HG03342 (cell line): ENCODE data around the gene CD2AP.
"Not testable (repeated sequence)": the region's sequence is repeated elsewhere in the genome, so short reads cannot be mapped to it uniquely, and the experiment has no call there.

Source experiments
- ATAC-seq: cut with Tn5 transposase; IDR thresholded peaks from one replicate; pipeline ENCODE4 v1.9.1; 2021; ENCODE audit warnings: mild to moderate bottlenecking, moderate library complexity; ENCODE audit not compliant: unreplicated experiment

Gene CD2AP

GRCh38 chr6:47457370-47457769 is 20.2 kb upstream of the CD2AP start:
- no peak for ATAC-seq

- no peak for ATAC-seq
These were observed 13.5 kb upstream of the CD2AP start for GRCh38 chr6:47464052-47464451.

- ATAC-seq: no peak
These were observed 12.5 kb upstream of the CD2AP start for GRCh38 chr6:47465117-47465516.

DNA sequence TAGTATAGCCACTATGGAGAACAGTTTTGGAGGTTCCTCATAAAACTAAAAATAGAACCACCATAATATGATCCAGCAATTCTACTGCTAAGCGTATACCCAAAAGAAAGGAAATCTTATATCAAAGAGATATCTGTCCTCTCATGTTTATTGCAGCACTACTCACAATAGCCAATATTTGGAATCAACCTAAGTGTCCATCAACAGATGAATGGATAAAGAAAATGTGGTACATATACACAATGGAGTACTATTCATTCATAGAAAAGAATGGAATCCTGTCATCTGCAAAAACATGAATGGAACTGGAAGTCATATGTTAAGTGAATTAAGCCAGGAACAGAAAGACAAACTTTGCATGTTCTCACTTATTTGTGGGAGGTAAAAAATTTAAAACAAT is 5.7 kb upstream of the CD2AP start:
- no peak for ATAC-seq

GRCh38 chr6:47473791-47474346 is 3.7 kb upstream of the CD2AP start:
- no peak for ATAC-seq

- no peak for ATAC-seq
These were observed 2.2 kb upstream of the CD2AP start for GRCh38 chr6:47475319-47475816.

GRCh38 chr6:47476781-47477496 is 650 bp upstream of the CD2AP start:
- no peak for ATAC-seq

DNA sequence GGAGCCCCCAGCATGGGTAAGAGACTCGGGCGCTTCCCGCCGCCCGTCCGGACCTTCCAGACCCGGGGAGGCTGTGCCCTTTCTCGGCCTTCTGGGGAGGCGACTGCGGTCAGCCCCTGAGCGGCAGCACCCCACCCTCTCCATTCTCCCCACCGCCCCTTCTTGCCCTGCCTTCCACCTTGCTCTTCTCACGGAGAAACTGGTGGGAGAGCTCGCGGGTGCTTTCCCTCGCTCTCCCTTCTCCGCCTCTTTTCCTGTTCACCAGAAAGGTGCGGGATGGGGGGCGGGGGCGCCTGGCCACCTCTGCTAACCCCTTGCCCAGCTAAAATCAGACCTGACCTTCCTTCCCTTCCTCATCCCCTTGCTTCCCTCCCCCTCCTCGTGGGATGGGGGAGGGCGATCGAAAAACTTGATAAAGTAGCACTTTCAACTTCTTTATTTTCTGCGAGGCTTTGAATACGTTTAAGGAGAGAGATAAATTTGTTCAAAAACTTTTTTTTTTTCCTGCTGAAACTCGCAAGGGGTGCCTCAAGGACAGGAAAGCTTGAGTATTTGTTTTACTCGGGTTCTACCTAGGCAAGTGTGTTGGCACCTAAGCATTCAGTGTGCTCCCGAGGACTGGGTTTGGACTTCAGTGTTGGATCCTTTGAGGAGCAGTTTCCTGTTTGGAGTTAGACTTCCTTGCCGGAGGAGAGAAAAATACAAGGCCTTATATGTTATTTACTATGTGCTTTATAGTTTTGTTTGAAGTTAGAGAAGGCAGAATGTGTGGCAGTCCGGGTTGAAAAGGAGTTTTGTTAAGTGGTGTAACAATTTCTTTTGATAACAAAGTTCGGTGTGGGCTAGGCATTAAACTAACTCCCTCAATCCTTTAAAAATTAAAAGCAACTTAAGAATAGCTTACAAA is 897 bp downstream of the CD2AP start:
- ATAC-seq: no peak

GRCh38 chr6:47479140-47479508 is 1.5 kb downstream of the CD2AP start:
- ATAC-seq: no peak

DNA sequence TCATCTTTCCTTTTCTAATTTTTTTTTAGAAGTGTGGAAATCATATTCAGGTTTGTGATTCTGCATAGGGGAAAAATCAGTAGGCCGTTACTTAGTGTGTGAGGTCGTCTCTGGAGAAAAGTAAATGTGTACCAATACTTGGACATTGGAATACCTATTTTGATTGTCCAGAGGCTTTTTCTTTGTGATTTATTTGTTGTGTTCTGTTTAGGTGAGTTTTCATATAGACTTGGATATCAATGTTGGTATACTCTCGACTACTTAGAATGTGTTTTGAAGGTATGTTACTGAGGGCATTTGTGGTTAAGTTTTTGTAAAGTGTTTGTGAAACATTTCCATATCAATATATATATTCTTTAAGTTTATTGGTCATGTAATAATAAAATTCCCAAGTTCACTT is 2.3 kb downstream of the CD2AP start:
- no peak for ATAC-seq

GRCh38 chr6:47481213-47481612 is 3.6 kb downstream of the CD2AP start:
- not testable (repeated sequence) for ATAC-seq

DNA sequence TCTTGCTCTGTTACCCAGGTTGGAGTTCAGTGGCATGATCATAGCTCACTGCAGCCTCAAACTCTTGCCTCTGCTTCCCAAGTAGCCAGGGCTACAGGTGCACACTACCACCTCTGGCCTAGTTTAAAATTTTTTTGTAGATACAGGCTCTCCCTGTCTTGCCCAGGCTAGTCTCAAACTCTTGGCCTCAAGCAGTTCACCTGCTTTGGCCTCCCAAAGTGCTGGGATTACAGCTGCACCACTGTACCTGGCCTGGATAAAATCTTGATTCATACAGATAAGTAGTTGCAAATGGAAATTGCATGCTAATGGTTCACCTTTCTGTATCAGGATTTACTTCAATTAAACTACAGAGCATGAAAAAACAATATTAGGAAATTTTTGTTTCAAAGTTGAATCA is 4.2 kb downstream of the CD2AP start:
- ATAC-seq: no peak

GRCh38 chr6:47483516-47483852 is 5.9 kb downstream of the CD2AP start:
- no peak for ATAC-seq

DNA sequence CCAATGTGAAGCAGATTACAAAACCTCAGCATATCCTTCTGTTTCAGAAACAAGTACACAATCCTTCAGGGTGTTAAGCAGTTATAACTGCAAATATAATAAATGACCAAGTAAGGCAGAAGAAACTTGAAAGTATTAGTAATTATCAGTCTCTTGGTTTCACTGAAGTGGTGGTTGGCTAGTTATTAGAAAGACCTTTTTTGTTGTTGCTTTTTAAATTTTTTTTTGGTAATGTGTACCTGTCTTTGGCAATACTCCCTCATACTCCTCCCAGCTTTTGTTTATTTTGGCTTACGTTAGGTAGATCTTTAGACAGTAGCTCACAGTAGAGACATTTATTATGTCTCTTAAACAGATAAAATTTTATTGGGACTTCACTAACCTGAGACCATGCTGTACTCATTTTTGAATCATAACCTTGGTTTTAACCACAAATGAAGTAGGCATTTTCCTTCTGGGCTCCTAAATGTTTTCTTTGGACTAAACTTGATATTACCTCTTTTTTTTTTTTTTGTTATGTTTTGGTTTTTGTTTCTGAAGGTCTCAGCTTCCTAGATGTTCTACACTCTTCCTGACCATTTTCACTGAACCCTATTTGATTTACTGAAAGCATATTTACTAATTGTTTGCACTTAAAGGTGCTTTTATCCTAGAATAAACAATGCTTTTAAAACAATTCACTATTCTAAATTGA is 6.4 kb downstream of the CD2AP start:
- ATAC-seq: no peak

DNA sequence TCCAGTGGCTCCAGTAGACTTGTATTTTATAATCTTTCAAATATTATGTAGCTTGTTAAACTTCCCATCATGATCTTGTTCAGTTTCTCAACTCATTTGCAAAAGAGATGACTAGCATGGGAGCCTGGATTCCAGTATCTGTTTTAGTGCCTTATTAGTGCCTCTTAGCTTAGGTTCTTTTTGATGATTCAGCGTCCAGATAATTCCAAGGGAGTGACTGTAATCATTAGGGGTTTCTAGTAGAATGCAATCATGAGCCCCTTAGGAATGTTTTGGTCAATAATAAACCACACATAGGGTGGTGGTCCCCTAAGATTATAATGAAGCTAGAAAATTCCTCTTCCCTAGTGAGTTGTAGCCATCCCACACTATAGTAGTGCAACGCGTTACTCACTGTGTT is 7.0 kb downstream of the CD2AP start:
- no peak for ATAC-seq

DNA sequence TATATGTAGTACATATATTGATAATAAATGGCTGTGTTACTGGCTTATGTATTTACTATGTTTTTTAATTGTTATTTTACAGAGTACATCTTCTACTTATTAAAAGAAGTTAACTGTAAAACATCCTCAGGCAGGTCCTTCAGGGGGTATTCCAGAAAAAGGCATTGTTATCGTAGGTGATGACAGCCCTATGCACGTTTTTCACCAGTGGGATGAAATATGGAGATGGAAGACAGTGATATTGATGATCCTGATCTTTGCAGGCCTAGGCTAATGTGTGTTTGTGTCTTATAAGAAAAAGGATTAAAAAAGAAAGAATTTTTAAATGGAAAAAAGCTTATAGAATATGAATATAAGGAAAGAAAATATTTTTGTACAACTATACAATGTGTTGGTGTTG is 7.5 kb downstream of the CD2AP start:
- no peak for ATAC-seq

DNA sequence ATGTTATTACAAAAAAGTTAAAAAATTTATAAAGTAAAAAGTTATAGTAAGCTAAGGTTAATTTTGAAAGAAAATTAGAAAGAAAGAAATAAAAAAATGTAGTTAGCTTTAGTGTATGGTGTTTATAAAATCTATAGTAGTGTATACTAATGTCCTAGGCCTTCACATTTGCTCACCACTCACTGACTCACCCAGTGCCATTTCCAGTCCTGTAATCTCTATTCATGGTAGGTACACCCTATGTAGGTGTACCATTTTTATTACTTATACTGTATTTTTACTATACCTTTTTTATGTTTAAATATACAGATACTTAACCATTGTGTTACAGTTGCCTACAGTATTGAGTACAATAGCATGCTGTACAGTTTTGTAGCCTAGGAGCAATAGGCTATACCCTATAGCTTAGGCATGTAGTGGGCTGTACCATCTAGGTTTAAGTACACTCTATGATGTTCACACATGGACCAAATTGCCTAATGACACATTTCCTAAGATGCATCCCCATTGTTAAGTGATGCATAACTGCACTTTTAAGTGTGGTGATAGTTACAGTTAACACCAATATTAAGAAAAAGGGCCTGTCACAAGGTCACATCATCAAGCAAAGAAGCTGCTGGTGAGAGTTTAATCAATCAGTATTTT is 8.0 kb downstream of the CD2AP start:
- ATAC-seq: no peak

- ATAC-seq: no peak
These were observed 12.4 kb downstream of the CD2AP start for GRCh38 chr6:47489995-47490394.

DNA sequence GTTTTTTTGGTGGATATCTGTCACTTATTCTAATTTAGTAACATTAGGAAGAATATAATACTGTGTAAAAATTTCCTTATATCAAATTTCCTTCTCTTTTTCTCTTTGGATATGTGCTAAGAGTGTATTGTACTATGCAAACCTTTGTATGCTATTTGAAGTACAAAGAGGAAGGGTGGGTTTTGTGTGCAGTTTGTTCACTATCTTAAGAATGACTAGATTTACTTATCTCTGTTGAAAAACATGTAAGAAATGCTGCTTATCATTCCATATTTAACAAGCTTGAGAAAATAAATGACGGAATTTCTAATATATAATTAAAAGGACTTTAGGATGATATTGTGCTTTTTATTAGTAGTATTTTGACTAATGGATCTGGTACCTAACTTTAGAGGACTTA is 13.1 kb downstream of the CD2AP start:
- no peak for ATAC-seq

- ATAC-seq: no peak
These were observed 14.8 kb downstream of the CD2AP start for GRCh38 chr6:47492355-47492754.

GRCh38 chr6:47495207-47495606 is 17.6 kb downstream of the CD2AP start:
- ATAC-seq: no peak
